A549 (cell line): ENCODE measurements around the gene ELOVL6. TPM values are rescaled to one million over a fixed set of nuclear protein-coding genes. Genes with fewer than 3 reads are reported as not detected.

ENCODE experiments used
- ATAC-seq, 2 experiments: fragments of 200-7000 bp in 1 of 2; fragments of >200 bp in 1 of 2; cut with Nextera tagmentation in 1 of 2; cut with Tn5 transposase in 1 of 2; 3 replicates each; pipeline versions ENCODE4 v1.8.0 to v1.9.1; 2018 to 2020; ENCODE audit warnings: mild to moderate bottlenecking in 1 of 2, moderate library complexity in 1 of 2
- CTCF ChIA-PET: fragments of 300-600 bp; sonication (Branson Sonifier 250); formaldehyde crosslinking; extraction: SDS; loops from one replicate; lab custom pipeline; 2021; ENCODE audit warnings: antibody characterized with exemption, inconsistent platforms; lab: Yijun Ruan, JAX
- POLR2A ChIA-PET: fragments of 350-600 bp; formaldehyde crosslinking; extraction: SDS; loops from one replicate; lab custom pipeline; 2021; ENCODE audit warnings: antibody characterized with exemption, inconsistent platforms; lab: Yijun Ruan, JAX
- DNase-seq, 2 experiments: peaks; one replicate each; pipeline versions ENCODE4 v3.0.0 to v3.0.0-alpha.2; 2011 to 2016; ENCODE audit warnings: low read depth in 1 of 2, low spot score in 1 of 2
- FAIRE-seq: peaks from 2 replicates; lab custom pipeline; 2011; peaks lifted over from hg19 to GRCh38; lab: Jason Lieb, UNC
- H3K27ac ChIP-seq, 2 experiments: fragments of >200 bp; sonication (Bioruptor Twin); formaldehyde crosslinking; 3 replicates each; pipeline ENCODE4 v1.5.1; 2016 to 2017
- H3K4me1 ChIP-seq: fragments of >200 bp; sonication (Bioruptor Twin); formaldehyde crosslinking; 3 replicates; pipeline ENCODE4 v1.6.1; 2016
- H3K4me2 ChIP-seq: fragments of >200 bp; sonication (Bioruptor Twin); formaldehyde crosslinking; 3 replicates; pipeline ENCODE4 v1.6.1; 2016
- H3K4me3 ChIP-seq: fragments of >200 bp; sonication (Bioruptor Twin); formaldehyde crosslinking; 3 replicates; pipeline ENCODE4 v1.5.1; 2016
- H3K9me3 ChIP-seq: fragments of >200 bp; sonication (Bioruptor Twin); formaldehyde crosslinking; 3 replicates; pipeline ENCODE4 v1.6.1; 2016
- BHLHE40 ChIP-seq: IDR thresholded peaks from 2 replicates; pipeline ENCODE4 v1.6.1; 2012; ENCODE audit warnings: low read depth, low read length, inconsistent platforms
- CBX8 ChIP-seq: fragments of 200-600 bp; sonication (generic); IDR thresholded peaks from 2 replicates; pipeline ENCODE4 v1.6.1; 2016
- CEBPB ChIP-seq, 2 experiments: fragments of >200 bp in 1 of 2; sonication (Bioruptor Twin) in 1 of 2; formaldehyde crosslinking in 1 of 2; IDR thresholded peaks; 2 replicates each; pipeline ENCODE4 v1.6.1; 2012 to 2016
- CHD2 ChIP-seq: fragments of 150-350 bp; IDR thresholded peaks from 2 replicates; pipeline ENCODE4 v1.6.1; 2014; ENCODE audit warnings: low read length; ENCODE audit not compliant: partially characterized antibody
- EHMT2 ChIP-seq: fragments of 200-600 bp; sonication (generic); IDR thresholded peaks from 2 replicates; pipeline ENCODE4 v1.6.1; 2016; ENCODE audit warnings: antibody characterized with exemption, low read depth, mild to moderate bottlenecking, moderate library complexity
- FOSL2 ChIP-seq, 2 experiments: fragments of 450-650 bp in 1 of 2; fragments of >200 bp in 1 of 2; sonication (Bioruptor Twin) in 1 of 2; formaldehyde crosslinking; IDR thresholded peaks; 2 replicates each; pipeline versions ENCODE4 v1.5.0 to v1.6.1; 2016 to 2020; ENCODE audit warnings: mild to moderate bottlenecking in 1 of 2, moderate library complexity in 1 of 2
- FOXS1 ChIP-seq: fragments of 250-450 bp; sonication (Bioruptor Pico); IDR thresholded peaks from 2 replicates; pipeline ENCODE4 v1.5.0; 2020; ENCODE audit warnings: mild to moderate bottlenecking, moderate library complexity
- HEYL ChIP-seq: fragments of 250-450 bp; sonication (Bioruptor Pico); IDR thresholded peaks from 2 replicates; pipeline ENCODE4 v1.8.0; 2021; ENCODE audit warnings: mild to moderate bottlenecking, moderate library complexity
- HMGXB4 ChIP-seq: fragments of 250-450 bp; sonication (Bioruptor Pico); IDR thresholded peaks from 2 replicates; pipeline ENCODE4 v1.5.0; 2021; ENCODE audit warnings: mild to moderate bottlenecking, moderate library complexity, borderline replicate concordance
- HOXA7 ChIP-seq: fragments of 250-450 bp; sonication (Bioruptor Pico); IDR thresholded peaks from 2 replicates; pipeline ENCODE4 v1.5.0; 2020; ENCODE audit warnings: mild to moderate bottlenecking, moderate library complexity
- HOXB13 ChIP-seq: fragments of 250-450 bp; sonication (Bioruptor Pico); IDR thresholded peaks from 2 replicates; pipeline ENCODE4 v1.5.0; 2020; ENCODE audit warnings: low read depth, mild to moderate bottlenecking, moderate library complexity
- HOXB5 ChIP-seq: fragments of 250-450 bp; sonication (Bioruptor Pico); IDR thresholded peaks from 2 replicates; pipeline ENCODE4 v1.5.0; 2020; ENCODE audit warnings: mild to moderate bottlenecking, moderate library complexity
- JUN ChIP-seq, 2 experiments: fragments of >200 bp; sonication (Bioruptor Twin); formaldehyde crosslinking; IDR thresholded peaks; 2 replicates in 1 of 2; 3 replicates in 1 of 2; pipeline ENCODE4 v1.6.1; 2016 to 2017
- JUNB ChIP-seq: fragments of >200 bp; sonication (Bioruptor Twin); formaldehyde crosslinking; IDR thresholded peaks from 2 replicates; pipeline ENCODE4 v1.6.1; 2016
- KDM5A ChIP-seq: fragments of 200-600 bp; sonication (generic); IDR thresholded peaks from 2 replicates; pipeline ENCODE4 v1.6.1; 2016; ENCODE audit warnings: antibody characterized with exemption, mild to moderate bottlenecking
- MAZ ChIP-seq: fragments of 150-350 bp; IDR thresholded peaks from 2 replicates; pipeline ENCODE4 v1.6.1; 2014; ENCODE audit warnings: antibody characterized with exemption, low read depth, low read length, borderline replicate concordance
- PHF8 ChIP-seq: fragments of 200-600 bp; sonication (generic); IDR thresholded peaks from 2 replicates; pipeline ENCODE4 v1.6.1; 2016; ENCODE audit warnings: low read depth, mild to moderate bottlenecking, antibody characterized with exemption, moderate library complexity, borderline replicate concordance
- RAD21 ChIP-seq, 2 experiments: fragments of >200 bp in 1 of 2; sonication (Bioruptor Twin) in 1 of 2; formaldehyde crosslinking in 1 of 2; IDR thresholded peaks in 1 of 2; conservative IDR thresholded peaks in 1 of 2; 2 replicates in 1 of 2; 3 replicates in 1 of 2; pipeline ENCODE4 v1.6.1; 2012 to 2018; ENCODE audit warnings: inconsistent platforms in 1 of 2
- RARB ChIP-seq: fragments of 250-450 bp; sonication (Bioruptor Pico); IDR thresholded peaks from 2 replicates; pipeline ENCODE4 v1.8.0; 2021; ENCODE audit warnings: mild to moderate bottlenecking, moderate library complexity
- RCOR1 ChIP-seq: fragments of 150-350 bp; IDR thresholded peaks from 2 replicates; pipeline ENCODE4 v1.6.1; 2014; ENCODE audit warnings: antibody characterized with exemption, low read length, low read depth
- RFX5 ChIP-seq: fragments of 450-650 bp; IDR thresholded peaks from 2 replicates; pipeline ENCODE4 v1.7.1; 2014; ENCODE audit warnings: antibody characterized with exemption, mild to moderate bottlenecking, moderate library complexity
- SMC3 ChIP-seq: fragments of >200 bp; sonication (Bioruptor Twin); formaldehyde crosslinking; IDR thresholded peaks from 3 replicates; pipeline ENCODE4 v1.6.1; 2018; ENCODE audit warnings: inconsistent platforms
- TP53 ChIP-seq: fragments of 250-450 bp; sonication (Bioruptor Pico); IDR thresholded peaks from 2 replicates; pipeline ENCODE4 v1.5.0; 2021; ENCODE audit warnings: mild to moderate bottlenecking, moderate library complexity
- ZC3H11A ChIP-seq: fragments of 450-650 bp; IDR thresholded peaks from 2 replicates; pipeline ENCODE4 v1.6.1; 2014; ENCODE audit warnings: antibody characterized with exemption, mild to moderate bottlenecking
- ZSCAN20 ChIP-seq: fragments of 250-450 bp; sonication (Bioruptor Pico); IDR thresholded peaks from 2 replicates; pipeline ENCODE4 v1.8.0; 2022; ENCODE audit warnings: mild to moderate bottlenecking, moderate library complexity
- WGBS: methylation state at CpG from one replicate; pipeline ENCODE4 v1.1.6; 2017; ENCODE audit errors: missing lambda C conversion rate; 5-methylcytosine and 5-hydroxymethylcytosine counted together
- polyA plus RNA-seq, 4 experiments: library from polyadenylated mRNA; depleted of rRNA in 3 of 4; stranded (reverse); fragments of >200 nt; fragmentation: RNase III in 1 of 4; extraction: RNeasy Plus Mini Kit Qiagen cat#74134 plus additional on column Dnase treatment in 1 of 4; gene quantifications; 2 replicates in 3 of 4; 3 replicates in 1 of 4; pipeline ENCODE4 v1.2.3, GENCODE V29; 2011 to 2017
- TF ChIP-seq, protein P1 (sequence below): IDR thresholded peaks from 2 replicates; pipeline ENCODE4 v1.6.1; 2012
- TF ChIP-seq, protein P2 (sequence below): IDR thresholded peaks from 2 replicates; pipeline ENCODE4 v1.6.1; 2012; ENCODE audit warnings: low read depth, borderline replicate concordance
- TF ChIP-seq, protein P3 (sequence below): fragments of 200-600 bp; sonication (generic); IDR thresholded peaks from 2 replicates; pipeline ENCODE4 v1.6.1; 2016; ENCODE audit warnings: antibody characterized with exemption, mild to moderate bottlenecking, moderate library complexity

The ELOVL6 gene
- polyA plus RNA-seq, 2 of the 4 experiments (the other 2 are of a cell fraction), result 22.0 to 26.8 TPM

GRCh38 chr4:110010797-110011196 lies 187.6 kb downstream of the ELOVL6 start (continued):
- TF ChIP-seq ZSCAN20 (CRISPR knock-in tag) (no peak), RCOR1 (no peak), FOXS1 (CRISPR knock-in tag) (no peak), MAZ (no peak), KDM5A (no peak)
- TF ChIP-seq, protein P1, sequence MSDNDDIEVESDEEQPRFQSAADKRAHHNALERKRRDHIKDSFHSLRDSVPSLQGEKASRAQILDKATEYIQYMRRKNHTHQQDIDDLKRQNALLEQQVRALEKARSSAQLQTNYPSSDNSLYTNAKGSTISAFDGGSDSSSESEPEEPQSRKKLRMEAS, result no peak

- 84% methylated on average over 2 of the region's 2 CpGs for WGBS
- DNase-seq, result no peak
- CTCF ChIA-PET, result interaction anchor here (1.5 to 10.6 kb wide), 2 partner anchors 11 to 503 kb away, joined by 9 to 190 read pairs; no protein-coding TSS in a partner anchor
- Histone ChIP-seq H3K27ac (no peak overlapping the region), H3K9me3 (no peaks in the 10 kb centered on the region), H3K4me2 (no peak overlapping the region)
- no peak for FAIRE-seq
- no peak for ATAC-seq
- TF ChIP-seq SMC3 (no peak), PHF8 (no peak), CEBPB (IDR thresholded peaks at IDR 0.05) (no peak)
- TF ChIP-seq, all 56 proteins: peak for 0
- Histone ChIP-seq H3K4me3 (no peak overlapping the region), H3K4me1 (peaks cover 7% of the 10 kb centered on the region; the same call in 2 of the 3 replicates)
- POLR2A ChIA-PET, result no interaction called here
Measured at GRCh38 chr4:110009550-110009949, 188.9 kb downstream of the ELOVL6 start.

GRCh38 chr4:110008540-110008939 lies 189.9 kb downstream of the ELOVL6 start:
- CTCF ChIA-PET, result interaction anchor here (1.5 to 10.6 kb wide), 2 partner anchors 10 to 504 kb away, joined by 9 to 190 read pairs; no protein-coding TSS in a partner anchor
- WGBS, result 78% methylated on average over 2 of the region's 2 CpGs
- FAIRE-seq, result no peak

More at GRCh38 chr4:110008540-110008939, 189.9 kb downstream of the ELOVL6 start:
- H3K9me3 ChIP-seq, result no peaks in the 10 kb centered on the region
- no peak overlapping the region for H3K4me2 ChIP-seq
- peaks cover 7% of the 10 kb centered on the region; the same call in 2 of the 3 replicates for H3K4me1 ChIP-seq
- ATAC-seq, result no peak
- H3K27ac ChIP-seq, result no peak overlapping the region
- DNase-seq, result no peak
- H3K4me3 ChIP-seq, result no peak overlapping the region
- POLR2A ChIA-PET, result no interaction called here
- TF ChIP-seq RARB (CRISPR knock-in tag) (no peak), CHD2 (no peak), JUNB (no peak), HEYL (CRISPR knock-in tag) (no peak), FOSL2 (IDR thresholded peaks at IDR 0.05) (no peak), FOSL2 (CRISPR knock-in tag; IDR thresholded peaks at IDR 0.05) (no peak), HOXA7 (CRISPR knock-in tag) (no peak), EHMT2 (no peak), JUN (IDR thresholded peaks at IDR 0.05) (no peak), HMGXB4 (no peak), HOXB5 (CRISPR knock-in tag) (no peak), RAD21 (conservative IDR thresholded peaks at IDR 0.05 in 1 of 2, IDR thresholded peaks at IDR 0.05 in 1 of 2) (no peak), HOXB13 (no peak), CBX8 (no peak), BHLHE40 (no peak), TP53 (CRISPR knock-in tag) (no peak), FOXS1 (CRISPR knock-in tag) (no peak), RFX5 (no peak), ZC3H11A (no peak)
- TF ChIP-seq, protein P2, sequence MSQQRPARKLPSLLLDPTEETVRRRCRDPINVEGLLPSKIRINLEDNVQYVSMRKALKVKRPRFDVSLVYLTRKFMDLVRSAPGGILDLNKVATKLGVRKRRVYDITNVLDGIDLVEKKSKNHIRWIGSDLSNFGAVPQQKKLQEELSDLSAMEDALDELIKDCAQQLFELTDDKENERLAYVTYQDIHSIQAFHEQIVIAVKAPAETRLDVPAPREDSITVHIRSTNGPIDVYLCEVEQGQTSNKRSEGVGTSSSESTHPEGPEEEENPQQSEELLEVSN, result no peak
- TF ChIP-seq, protein P3, sequence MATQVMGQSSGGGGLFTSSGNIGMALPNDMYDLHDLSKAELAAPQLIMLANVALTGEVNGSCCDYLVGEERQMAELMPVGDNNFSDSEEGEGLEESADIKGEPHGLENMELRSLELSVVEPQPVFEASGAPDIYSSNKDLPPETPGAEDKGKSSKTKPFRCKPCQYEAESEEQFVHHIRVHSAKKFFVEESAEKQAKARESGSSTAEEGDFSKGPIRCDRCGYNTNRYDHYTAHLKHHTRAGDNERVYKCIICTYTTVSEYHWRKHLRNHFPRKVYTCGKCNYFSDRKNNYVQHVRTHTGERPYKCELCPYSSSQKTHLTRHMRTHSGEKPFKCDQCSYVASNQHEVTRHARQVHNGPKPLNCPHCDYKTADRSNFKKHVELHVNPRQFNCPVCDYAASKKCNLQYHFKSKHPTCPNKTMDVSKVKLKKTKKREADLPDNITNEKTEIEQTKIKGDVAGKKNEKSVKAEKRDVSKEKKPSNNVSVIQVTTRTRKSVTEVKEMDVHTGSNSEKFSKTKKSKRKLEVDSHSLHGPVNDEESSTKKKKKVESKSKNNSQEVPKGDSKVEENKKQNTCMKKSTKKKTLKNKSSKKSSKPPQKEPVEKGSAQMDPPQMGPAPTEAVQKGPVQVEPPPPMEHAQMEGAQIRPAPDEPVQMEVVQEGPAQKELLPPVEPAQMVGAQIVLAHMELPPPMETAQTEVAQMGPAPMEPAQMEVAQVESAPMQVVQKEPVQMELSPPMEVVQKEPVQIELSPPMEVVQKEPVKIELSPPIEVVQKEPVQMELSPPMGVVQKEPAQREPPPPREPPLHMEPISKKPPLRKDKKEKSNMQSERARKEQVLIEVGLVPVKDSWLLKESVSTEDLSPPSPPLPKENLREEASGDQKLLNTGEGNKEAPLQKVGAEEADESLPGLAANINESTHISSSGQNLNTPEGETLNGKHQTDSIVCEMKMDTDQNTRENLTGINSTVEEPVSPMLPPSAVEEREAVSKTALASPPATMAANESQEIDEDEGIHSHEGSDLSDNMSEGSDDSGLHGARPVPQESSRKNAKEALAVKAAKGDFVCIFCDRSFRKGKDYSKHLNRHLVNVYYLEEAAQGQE, result no peak
